Keratinocyte (primary cell): ENCODE measurements around the gene NETO2. TPM values are rescaled to one million over a fixed set of nuclear protein-coding genes. Genes with fewer than 3 reads are reported as not detected.

Experiments used
- DNase-seq: peaks from one replicate; pipeline ENCODE4 v3.0.0-alpha.2; 2011; ENCODE audit warnings: low read depth, missing footprints, low spot score
- FAIRE-seq: peaks from 2 replicates; lab custom pipeline; 2011; peaks lifted over from hg19 to GRCh38; lab: Jason Lieb, UNC
- H2AFZ ChIP-seq: 2 replicates; pipeline ENCODE4 v1.6.0; 2012; ENCODE audit warnings: low read length, control low read depth, inconsistent platforms; ENCODE audit not compliant: control insufficient read depth
- H3K27ac ChIP-seq: 2 replicates; pipeline ENCODE4 v1.5.1; 2011; ENCODE audit warnings: low read length; ENCODE audit not compliant: control insufficient read depth, insufficient read depth
- H3K27me3 ChIP-seq: 3 replicates; pipeline ENCODE4 v1.6.0; 2011; ENCODE audit warnings: low read length; ENCODE audit not compliant: control insufficient read depth, insufficient read depth; ENCODE audit errors: extremely low read depth
- H3K36me3 ChIP-seq, 2 experiments: 2 replicates in 1 of 2; 3 replicates in 1 of 2; pipeline ENCODE4 v1.5.1; 2011; ENCODE audit warnings: low read length in 2 of 2, mild to moderate bottlenecking in 1 of 2; ENCODE audit not compliant: control insufficient read depth in 2 of 2, insufficient read depth in 2 of 2; ENCODE audit errors: extremely low read depth in 1 of 2
- H3K4me1 ChIP-seq: 3 replicates; pipeline ENCODE4 v1.5.1; 2011; ENCODE audit warnings: low read length; ENCODE audit not compliant: control insufficient read depth, insufficient read depth; ENCODE audit errors: extremely low read depth
- H3K4me2 ChIP-seq: 3 replicates; pipeline ENCODE4 v1.6.0; 2011; ENCODE audit warnings: low read depth, low read length; ENCODE audit not compliant: control insufficient read depth, insufficient read depth; ENCODE audit errors: extremely low read depth
- H3K4me3 ChIP-seq, 3 experiments: fragments of 200-600 bp in 1 of 3; sonication (generic) in 1 of 3; 2 replicates in 2 of 3; 3 replicates in 1 of 3; pipeline ENCODE4 v1.5.1; 2011 to 2016; ENCODE audit warnings: low read length in 3 of 3, mild to moderate bottlenecking in 3 of 3, control low read depth in 2 of 3, inconsistent platforms in 1 of 3, low read depth in 1 of 3, mixed read lengths in 1 of 3, mixed run types in 1 of 3, moderate library complexity in 1 of 3; ENCODE audit not compliant: control insufficient read depth in 2 of 3, insufficient read depth in 2 of 3; ENCODE audit errors: extremely low read depth in 1 of 3
- H3K79me2 ChIP-seq: 2 replicates; pipeline ENCODE4 v1.6.0; 2012; ENCODE audit warnings: low read length; ENCODE audit not compliant: control insufficient read depth, insufficient read depth
- H3K9ac ChIP-seq: 3 replicates; pipeline ENCODE4 v1.6.0; 2011; ENCODE audit warnings: low read length; ENCODE audit not compliant: control insufficient read depth, insufficient read depth; ENCODE audit errors: extremely low read depth
- H3K9me1 ChIP-seq: 3 replicates; pipeline ENCODE4 v1.6.0; 2011; ENCODE audit warnings: low read length; ENCODE audit not compliant: control insufficient read depth, insufficient read depth; ENCODE audit errors: extremely low read depth
- H3K9me3 ChIP-seq: 2 replicates; pipeline ENCODE4 v1.5.1; 2012; ENCODE audit warnings: low read depth, low read length; ENCODE audit not compliant: control insufficient read depth
- H4K20me1 ChIP-seq: 3 replicates; pipeline ENCODE4 v1.6.0; 2011; ENCODE audit warnings: low read length; ENCODE audit not compliant: control insufficient read depth, insufficient read depth; ENCODE audit errors: extremely low read depth
- CTCF ChIP-seq, 3 experiments: IDR thresholded peaks in 1 of 3; conservative IDR thresholded peaks in 1 of 3; optimal IDR thresholded peaks in 1 of 3; 2 replicates in 2 of 3; 3 replicates in 1 of 3; pipeline versions ENCODE3 to v1.5.1; 2011; ENCODE audit warnings: low read length in 3 of 3, mild to moderate bottlenecking in 3 of 3, moderate library complexity in 2 of 3, control low read depth in 1 of 3, inconsistent platforms in 1 of 3; ENCODE audit not compliant: insufficient read depth in 2 of 3; ENCODE audit errors: extremely low read depth in 1 of 3
- EZH2 ChIP-seq: IDR thresholded peaks from one replicate; pipeline ENCODE4 v1.6.1; 2012; ENCODE audit warnings: inconsistent platforms, mild to moderate bottlenecking, low read length, moderate library complexity
- dilution Hi-C: fragments of 300-500 bp; cut with MboI; formaldehyde crosslinking; loops from one replicate; pipeline ENCODE4 v1.7.0; 2020; ENCODE audit warnings: low sequenced_read_pairs; ENCODE audit not compliant: extremely low pct_ligation_motif_present
- polyA plus RNA-seq, 5 experiments: library from polyadenylated mRNA; depleted of rRNA in 3 of 5; stranded (reverse) in 3 of 5; stranded (forward) in 1 of 5; unstranded in 1 of 5; fragments of >200 nt; gene quantifications; 1 replicate in 1 of 5; 2 replicates in 3 of 5; 3 replicates in 1 of 5; pipeline versions ENCODE4 v1.2.1 to v1.2.3, GENCODE V29; 2011 to 2012; ENCODE audit warnings: missing spikeins in 2 of 5, low read depth in 1 of 5, low replicate concordance in 1 of 5

The NETO2 gene
- polyA plus RNA-seq, 1 donor (not counting 4 experiments of a cell fraction or from before 2014, with no cell fraction given) = 74.4 TPM

GRCh38 chr16:47053895-47054294 lies 89.8 kb downstream of the NETO2 start:
- Histone ChIP-seq H3K9ac (no peak overlapping the region), H3K9me3 (no peaks in the 10 kb centered on the region), H2AFZ (no peak overlapping the region), H3K79me2 (no peaks in the 10 kb centered on the region), H3K4me3 (no peak overlapping the region), H3K27me3 (no peaks in the 10 kb centered on the region), H3K4me1 (peaks cover under 1% of the 10 kb centered on the region), H3K27ac (no peak overlapping the region), H4K20me1 (no peaks in the 10 kb centered on the region), H3K4me2 (no peak overlapping the region), H3K36me3 (no peaks in the 10 kb centered on the region), H3K9me1 (no peaks in the 10 kb centered on the region)
- TF ChIP-seq CTCF (optimal IDR thresholded peaks at IDR 0.05 in 1 of 3, IDR thresholded peaks at IDR 0.05 in 1 of 3, conservative IDR thresholded peaks at IDR 0.05 in 1 of 3; ENCODE audit: extremely low read depth in 1 of 3, insufficient read depth in 2 of 3, low read length in 3 of 3) = no peak
- no peak for TF ChIP-seq EZH2
- FAIRE-seq (no peak), DNase-seq (no peak)
- dilution Hi-C loops = no loop called here

- dilution Hi-C loops = no loop called here
- Histone ChIP-seq H4K20me1 (no peaks in the 10 kb centered on the region), H3K9me1 (no peaks in the 10 kb centered on the region), H3K4me1 (no peaks in the 10 kb centered on the region), H3K4me2 (no peak overlapping the region), H3K27ac (no peak overlapping the region), H3K27me3 (no peaks in the 10 kb centered on the region), H3K9me3 (no peaks in the 10 kb centered on the region), H3K9ac (no peak overlapping the region), H2AFZ (no peak overlapping the region), H3K4me3 (no peak overlapping the region), H3K79me2 (no peaks in the 10 kb centered on the region), H3K36me3 (no peaks in the 10 kb centered on the region)
- no peak for DNase-seq
- no peak for TF ChIP-seq CTCF (optimal IDR thresholded peaks at IDR 0.05 in 1 of 3, IDR thresholded peaks at IDR 0.05 in 1 of 3, conservative IDR thresholded peaks at IDR 0.05 in 1 of 3; ENCODE audit: extremely low read depth in 1 of 3, insufficient read depth in 2 of 3, low read length in 3 of 3)
- TF ChIP-seq EZH2 = no peak
- no peak for FAIRE-seq
These were observed 90.8 kb downstream of the NETO2 start for GRCh38 chr16:47052666-47053640.
